Measurements from ENCODE around the gene CRP.

CRP gene

DNA sequence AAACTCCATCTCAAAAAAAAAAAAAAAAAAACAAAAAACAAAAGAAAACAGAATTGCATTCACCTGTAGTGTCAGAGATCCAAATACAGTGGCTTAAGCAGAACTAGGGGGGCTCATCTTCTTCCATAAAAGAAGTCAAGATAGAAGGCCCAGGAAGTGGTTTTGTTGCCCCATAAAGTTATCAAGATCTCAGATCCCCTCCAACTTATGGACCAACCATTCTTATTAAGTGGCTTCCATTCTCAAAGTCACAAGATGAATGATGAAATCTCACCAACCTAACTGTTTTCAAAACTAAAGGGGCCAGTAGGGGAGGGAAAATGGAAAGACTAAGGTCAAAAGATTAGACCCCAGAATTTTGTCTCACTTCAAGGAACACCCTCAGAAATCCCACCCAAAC lies 36.2 kb upstream of the CRP start:
- Histone ChIP-seq H3K4me1 (ENCODE audit: control insufficient read depth, low read length) (no peaks in the 10 kb centered on the region), H3K9me3 (ENCODE audit: control insufficient read depth, insufficient read depth, low read length) (no peaks in the 10 kb centered on the region), H3K4me3 (ENCODE audit: low read length) (no peak overlapping the region), H3K27ac (ENCODE audit: low read depth, low read length) (no peak overlapping the region), H3K27me3 (ENCODE audit: control insufficient read depth, low read length) (no peaks in the 10 kb centered on the region), H3K9me2 (replicated peaks; ENCODE audit: control insufficient read depth, low read length) (no peaks in the 10 kb centered on the region), H4K20me1 (ENCODE audit: control insufficient read depth, insufficient read depth, low read depth, low read length) (no peaks in the 10 kb centered on the region), H3F3A (ENCODE audit: control insufficient read depth, insufficient read depth) (no peaks in the 10 kb centered on the region), H3K79me2 (ENCODE audit: control insufficient read depth, low read length) (no peaks in the 10 kb centered on the region), H3K4me2 (ENCODE audit: low read length) (no peak overlapping the region), H3K36me3 (ENCODE audit: control insufficient read depth, low read length) (no peaks in the 10 kb centered on the region)
- TF ChIP-seq, protein P1, sequence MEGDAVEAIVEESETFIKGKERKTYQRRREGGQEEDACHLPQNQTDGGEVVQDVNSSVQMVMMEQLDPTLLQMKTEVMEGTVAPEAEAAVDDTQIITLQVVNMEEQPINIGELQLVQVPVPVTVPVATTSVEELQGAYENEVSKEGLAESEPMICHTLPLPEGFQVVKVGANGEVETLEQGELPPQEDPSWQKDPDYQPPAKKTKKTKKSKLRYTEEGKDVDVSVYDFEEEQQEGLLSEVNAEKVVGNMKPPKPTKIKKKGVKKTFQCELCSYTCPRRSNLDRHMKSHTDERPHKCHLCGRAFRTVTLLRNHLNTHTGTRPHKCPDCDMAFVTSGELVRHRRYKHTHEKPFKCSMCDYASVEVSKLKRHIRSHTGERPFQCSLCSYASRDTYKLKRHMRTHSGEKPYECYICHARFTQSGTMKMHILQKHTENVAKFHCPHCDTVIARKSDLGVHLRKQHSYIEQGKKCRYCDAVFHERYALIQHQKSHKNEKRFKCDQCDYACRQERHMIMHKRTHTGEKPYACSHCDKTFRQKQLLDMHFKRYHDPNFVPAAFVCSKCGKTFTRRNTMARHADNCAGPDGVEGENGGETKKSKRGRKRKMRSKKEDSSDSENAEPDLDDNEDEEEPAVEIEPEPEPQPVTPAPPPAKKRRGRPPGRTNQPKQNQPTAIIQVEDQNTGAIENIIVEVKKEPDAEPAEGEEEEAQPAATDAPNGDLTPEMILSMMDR (IDR thresholded peaks at IDR 0.05; ENCODE audit: low read depth, low read length, poor library complexity, severe bottlenecking), result no peak
- TF ChIP-seq EZH2phosphoT487 (IDR thresholded peaks at IDR 0.05; ENCODE audit: borderline replicate concordance, low read length), result no peak

GRCh38 chr1:159749630-159750029 lies 35.2 kb upstream of the CRP start:
- H3K4me3 ChIP-seq (ENCODE audit: low read length), result no peak overlapping the region
- TF ChIP-seq, protein P1 (IDR thresholded peaks at IDR 0.05; ENCODE audit: low read depth, low read length, poor library complexity, severe bottlenecking), result no peak
- no peak for TF ChIP-seq EZH2phosphoT487 (IDR thresholded peaks at IDR 0.05; ENCODE audit: borderline replicate concordance, low read length)
- no peaks in the 10 kb centered on the region for H3K27me3 ChIP-seq (ENCODE audit: control insufficient read depth, low read length)
- H3K9me3 ChIP-seq (ENCODE audit: control insufficient read depth, insufficient read depth, low read length), result no peaks in the 10 kb centered on the region
- H4K20me1 ChIP-seq (ENCODE audit: control insufficient read depth, insufficient read depth, low read depth, low read length), result no peaks in the 10 kb centered on the region
- H3K27ac ChIP-seq (ENCODE audit: low read depth, low read length), result no peak overlapping the region
- H3K9me2 ChIP-seq (replicated peaks; ENCODE audit: control insufficient read depth, low read length), result no peaks in the 10 kb centered on the region
- no peaks in the 10 kb centered on the region for H3F3A ChIP-seq (ENCODE audit: control insufficient read depth, insufficient read depth)
- H3K4me1 ChIP-seq (ENCODE audit: control insufficient read depth, low read length), result no peaks in the 10 kb centered on the region
- H3K36me3 ChIP-seq (ENCODE audit: control insufficient read depth, low read length), result no peaks in the 10 kb centered on the region
- H3K4me2 ChIP-seq (ENCODE audit: low read length), result no peak overlapping the region
- no peaks in the 10 kb centered on the region for H3K79me2 ChIP-seq (ENCODE audit: control insufficient read depth, low read length)

DNA sequence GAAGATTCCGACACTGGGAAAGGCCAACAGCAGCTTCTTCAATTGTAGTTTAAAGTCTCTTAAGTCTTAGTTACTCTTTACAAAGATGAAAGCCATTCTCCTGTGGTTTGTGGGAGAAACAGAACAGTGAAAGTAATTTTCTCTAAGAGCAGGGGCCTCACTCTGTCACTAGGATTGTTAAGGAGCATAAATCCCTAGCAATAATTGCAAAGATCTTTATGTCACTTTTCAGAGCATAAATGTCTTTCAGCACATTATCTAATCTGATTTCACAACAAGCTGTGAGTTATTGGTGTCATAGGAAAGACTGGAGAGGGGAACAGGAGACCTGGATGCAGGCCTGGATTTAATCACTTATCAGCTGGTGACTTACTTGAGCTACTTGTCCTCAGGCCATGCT lies 34.0 kb upstream of the CRP start:
- Histone ChIP-seq H3K9me2 (replicated peaks; ENCODE audit: control insufficient read depth, low read length) (no peaks in the 10 kb centered on the region), H3K9me3 (ENCODE audit: control insufficient read depth, insufficient read depth, low read length) (no peaks in the 10 kb centered on the region), H3K79me2 (ENCODE audit: control insufficient read depth, low read length) (no peaks in the 10 kb centered on the region)

More for the DNA sequence above, 34.0 kb upstream of the CRP start:
- Histone ChIP-seq H3K27ac (ENCODE audit: low read depth, low read length) (no peak overlapping the region), H3K27me3 (ENCODE audit: control insufficient read depth, low read length) (no peaks in the 10 kb centered on the region), H3K4me1 (ENCODE audit: control insufficient read depth, low read length) (no peaks in the 10 kb centered on the region), H3K4me2 (ENCODE audit: low read length) (no peak overlapping the region), H4K20me1 (ENCODE audit: control insufficient read depth, insufficient read depth, low read depth, low read length) (no peaks in the 10 kb centered on the region), H3K4me3 (ENCODE audit: low read length) (no peak overlapping the region), H3K36me3 (ENCODE audit: control insufficient read depth, low read length) (no peaks in the 10 kb centered on the region), H3F3A (ENCODE audit: control insufficient read depth, insufficient read depth) (no peaks in the 10 kb centered on the region)
- TF ChIP-seq, protein P1 (IDR thresholded peaks at IDR 0.05; ENCODE audit: low read depth, low read length, poor library complexity, severe bottlenecking), result no peak
- no peak for TF ChIP-seq EZH2phosphoT487 (IDR thresholded peaks at IDR 0.05; ENCODE audit: borderline replicate concordance, low read length)

Data from DOHH2 (cell line).